K562 (cell line): Measurements from ENCODE around the gene ZMPSTE24. TPM values are rescaled to one million over a fixed set of nuclear protein-coding genes. Genes with fewer than 3 reads are reported as not detected.

ENCODE experiments used
- CTCFL ChIP-seq: IDR thresholded peaks from 2 replicates; pipeline ENCODE4 v1.6.1; 2011; ENCODE audit warnings: borderline replicate concordance, low read depth, mild to moderate bottlenecking, moderate library complexity, low read length; ENCODE audit not compliant: insufficient read depth, poor library complexity, severe bottlenecking
- HNRNPK ChIP-seq: fragments of 200-400 bp; formaldehyde crosslinking; IDR thresholded peaks from one replicate; pipeline ENCODE4 v1.6.1; 2018; ENCODE audit warnings: mild to moderate bottlenecking, low read depth, low read length; ENCODE audit not compliant: poor library complexity, severe bottlenecking
- KDM4B ChIP-seq, 2 experiments: fragments of 450-650 bp in 1 of 2; sonication (generic) in 1 of 2; IDR thresholded peaks; 2 replicates each; pipeline ENCODE4 v1.6.1; 2016 to 2017; ENCODE audit warnings: borderline replicate concordance in 2 of 2, antibody characterized with exemption in 1 of 2, low read depth in 1 of 2, mild to moderate bottlenecking in 1 of 2
- NCOA1 ChIP-seq: fragments of 450-650 bp; IDR thresholded peaks from 2 replicates; pipeline ENCODE4 v1.6.1; 2016; ENCODE audit warnings: low read depth
- NR3C1 ChIP-seq: sonication (generic); formaldehyde crosslinking; IDR thresholded peaks from 2 replicates; pipeline ENCODE4 v1.8.1; 2022; ENCODE audit warnings: missing genetic modification reagents
- RB1 ChIP-seq: fragments of 450-650 bp; IDR thresholded peaks from 2 replicates; pipeline ENCODE4 v1.6.1; 2017; ENCODE audit warnings: low read depth, mild to moderate bottlenecking
- RBM25 ChIP-seq: fragments of 200-400 bp; formaldehyde crosslinking; IDR thresholded peaks from 2 replicates; pipeline ENCODE4 v1.6.1; 2018; ENCODE audit warnings: low read length, low read depth, moderate library complexity; ENCODE audit not compliant: severe bottlenecking
- SMARCA5 ChIP-seq: fragments of 450-650 bp; IDR thresholded peaks from 2 replicates; pipeline ENCODE4 v1.6.1; 2016
- TAF15 ChIP-seq: fragments of 200-400 bp; formaldehyde crosslinking; IDR thresholded peaks from 2 replicates; pipeline ENCODE4 v1.6.1; 2017; ENCODE audit warnings: mild to moderate bottlenecking, low read depth, low read length, moderate library complexity
- TAF7 ChIP-seq: fragments of 450-650 bp; IDR thresholded peaks from 2 replicates; pipeline ENCODE4 v1.6.1; 2016; ENCODE audit warnings: missing genetic modification characterization, missing compliant biosample characterization
- TEAD4 ChIP-seq, 2 experiments: sonication (generic) in 1 of 2; formaldehyde crosslinking in 1 of 2; IDR thresholded peaks; 2 replicates each; pipeline versions ENCODE4 v1.6.1 to v1.8.0; 2012 to 2022; ENCODE audit warnings: borderline replicate concordance in 1 of 2, inconsistent platforms in 1 of 2, low read length in 1 of 2, mild to moderate bottlenecking in 1 of 2, missing genetic modification reagents in 1 of 2
- TRIM24 ChIP-seq, 2 experiments: fragments of 450-650 bp; IDR thresholded peaks; 2 replicates each; pipeline ENCODE4 v1.6.1; 2016
- ZBTB43 ChIP-seq: sonication (generic); formaldehyde crosslinking; IDR thresholded peaks from 2 replicates; pipeline ENCODE4 v1.8.0; 2023; ENCODE audit warnings: mild to moderate bottlenecking, missing genetic modification reagents
- ZFX ChIP-seq: sonication (generic); formaldehyde crosslinking; IDR thresholded peaks from 2 replicates; pipeline ENCODE4 v1.8.0; 2022; ENCODE audit warnings: mild to moderate bottlenecking, missing genetic modification reagents, moderate library complexity
- ZNF175 ChIP-seq: fragments of 200-800 bp; sonication (Bioruptor generic); IDR thresholded peaks from 2 replicates; pipeline ENCODE4 v1.6.1; 2016; ENCODE audit warnings: low read depth, mild to moderate bottlenecking, missing genetic modification characterization, missing compliant biosample characterization
- ZNF280B ChIP-seq: fragments of 250-450 bp; sonication (Bioruptor Pico); IDR thresholded peaks from 2 replicates; pipeline ENCODE4 v1.5.1; 2021; ENCODE audit warnings: mild to moderate bottlenecking
- ZNF699 ChIP-seq: fragments of 250-450 bp; sonication (Bioruptor Pico); IDR thresholded peaks from 2 replicates; pipeline ENCODE4 v1.8.0; 2021; ENCODE audit warnings: mild to moderate bottlenecking, moderate library complexity; ENCODE audit not compliant: insufficient replicate concordance
- polyA plus RNA-seq, 8 experiments: library from polyadenylated mRNA; depleted of rRNA in 4 of 8; stranded (reverse) in 5 of 8; unstranded in 3 of 8; fragments of >200 nt; fragmentation: Nextera tagmentation in 2 of 8; fragmentation: Illumina TruSeq in 1 of 8; extraction: Ambion mirVana in 2 of 8; extraction: Trizol in 1 of 8; gene quantifications; 2 replicates each; pipeline versions ENCODE4 v1.2.1 to v1.2.3, GENCODE V29; 2011 to 2014; ENCODE audit warnings: inconsistent platforms in 1 of 8, missing spikeins in 1 of 8
- total RNA-seq, 7 experiments: library from RNA; depleted of rRNA in 6 of 7; stranded (reverse); fragments of >200 nt in 6 of 7; fragmentation: Illumina TruSeq in 2 of 7; extraction: Trizol in 2 of 7; gene quantifications; 2 replicates each; pipeline versions ENCODE4 v1.2.1 to v1.2.3, GENCODE V29; 2011 to 2021; ENCODE audit warnings: low replicate concordance in 1 of 7
- TF ChIP-seq, protein P1 (sequence below): fragments of 450-650 bp; IDR thresholded peaks from 2 replicates; pipeline ENCODE4 v1.6.1; 2016; ENCODE audit warnings: antibody characterized with exemption

The ZMPSTE24 gene
- total and polyA plus RNA-seq, 9 of the 15 experiments (the other 6 are each of a cell fraction or from before 2014, with no cell fraction given), result 30.7 to 75.9 (median 64.3) TPM

GRCh38 chr1:40315239-40315794, 57.3 kb downstream of the ZMPSTE24 start (continued):
- TF ChIP-seq, protein P1, sequence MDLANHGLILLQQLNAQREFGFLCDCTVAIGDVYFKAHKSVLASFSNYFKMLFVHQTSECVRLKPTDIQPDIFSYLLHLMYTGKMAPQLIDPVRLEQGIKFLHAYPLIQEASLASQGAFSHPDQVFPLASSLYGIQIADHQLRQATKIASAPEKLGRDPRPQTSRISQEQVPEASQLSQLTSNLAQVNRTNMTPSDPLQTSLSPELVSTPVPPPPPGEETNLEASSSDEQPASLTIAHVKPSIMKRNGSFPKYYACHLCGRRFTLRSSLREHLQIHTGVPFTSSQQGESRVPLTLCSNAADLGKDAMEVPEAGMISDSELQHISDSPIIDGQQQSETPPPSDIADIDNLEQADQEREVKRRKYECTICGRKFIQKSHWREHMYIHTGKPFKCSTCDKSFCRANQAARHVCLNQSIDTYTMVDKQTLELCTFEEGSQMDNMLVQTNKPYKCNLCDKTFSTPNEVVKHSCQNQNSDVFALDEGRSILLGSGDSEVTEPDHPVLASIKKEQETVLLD, result no peak
- TF ChIP-seq HNRNPK (no peak), ZNF280B (CRISPR knock-in tag) (no peak), CTCFL (no peak), TRIM24 (IDR thresholded peaks at IDR 0.05) (peak in 1 of 2 experiments; percentile 66; a peak in 2 of 4 replicates), RBM25 (no peak), NR3C1 (CRISPR knock-in tag) (no peak), SMARCA5 (no peak), RB1 (peak; percentile 86), NCOA1 (no peak), ZNF175 (CRISPR knock-in tag) (no peak), TAF7 (tag) (peak; percentile 24; the same call in 1 of the 2 replicates), ZNF699 (no peak), ZFX (peak; percentile 44), TEAD4 (IDR thresholded peaks at IDR 0.05; ENCODE audit: low read length) (no peak), TEAD4 (CRISPR knock-in tag; IDR thresholded peaks at IDR 0.05; ENCODE audit: borderline replicate concordance) (no peak), KDM4B (IDR thresholded peaks at IDR 0.05; ENCODE audit: borderline replicate concordance in 2 of 2, low read depth in 1 of 2) (no peak), ZBTB43 (no peak), TAF15 (no peak)
